ENCODE results near the gene HELT.

- no peak for TF ChIP-seq CTCF (IDR thresholded peaks at IDR 0.05)
- no peak for TF ChIP-seq POLR2A (IDR thresholded peaks at IDR 0.05)
Observed at GRCh38 chr4:184972991-184973390, 45.3 kb upstream of the HELT start.
